ENCODE measurements around the gene TP53BP1. TPM values are rescaled to one million over a fixed set of nuclear protein-coding genes. Genes with fewer than 3 reads are reported as not detected.

The TP53BP1 gene
- total and polyA plus RNA-seq, 2 of the 13 experiments (the other 11 are each of a cell fraction or from before 2014, with no cell fraction given) = 17.1 to 17.4 TPM

- peak; percentile 57; the same call in 1 of the 2 replicates for TF ChIP-seq SMC3 (IDR thresholded peaks at IDR 0.05; ENCODE audit: low read length)
Measured at GRCh38 chr15:43514241-43515057, 21.5 kb upstream of the TP53BP1 start (continued).

DNA sequence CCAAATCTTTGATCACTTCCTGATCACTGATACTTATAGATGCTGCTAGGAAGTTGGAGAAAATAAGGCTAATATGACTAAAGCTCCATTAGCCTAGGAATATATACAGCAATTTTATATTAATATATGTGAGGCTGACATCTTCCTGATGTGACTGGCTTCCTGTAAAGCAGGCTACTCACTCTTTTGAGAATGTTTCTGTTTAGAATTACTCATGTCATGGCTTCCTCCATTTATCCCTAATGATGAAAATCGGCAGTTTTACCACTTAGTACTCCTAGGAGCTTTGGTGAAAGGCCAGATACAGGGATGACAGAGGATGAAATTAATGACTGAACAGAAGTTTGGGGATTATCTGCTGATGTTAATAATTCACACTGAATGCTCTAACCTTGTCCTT is 20.6 kb upstream of the TP53BP1 start:
- POLR2A ChIA-PET = no interaction called here
- Histone ChIP-seq H4K20me1 (ENCODE audit: insufficient read depth, low read length) (no peaks in the 10 kb centered on the region), H3K9me3 (ENCODE audit: low read length) (no peaks in the 10 kb centered on the region), H3K36me3 (replicated peaks in 1 of 2; ENCODE audit: control insufficient read depth in 1 of 2, insufficient read depth in 2 of 2, low read length in 2 of 2) (no peaks in the 10 kb centered on the region), H3K27me3 (ENCODE audit: control insufficient read depth in 1 of 2, insufficient read depth in 2 of 2, low read length in 2 of 2) (peaks cover 7 to 34% of the 10 kb centered on the region in 2 experiments), H3K4me2 (ENCODE audit: low read depth, low read length) (no peak overlapping the region), H3K4me1 (ENCODE audit: insufficient read depth, low read length) (peaks cover 43% of the 10 kb centered on the region), H3K27ac (ENCODE audit: extremely low read length, insufficient read depth, low read length) (no peak overlapping the region), H3K9ac (ENCODE audit: insufficient read depth, low read depth, low read length) (no peak overlapping the region), H2AFZ (ENCODE audit: low read length) (no peak overlapping the region), H3K79me2 (ENCODE audit: insufficient read depth, low read length) (no peaks in the 10 kb centered on the region), H3K4me3 (replicated peaks in 1 of 3; ENCODE audit: insufficient read depth in 1 of 3, low read depth in 2 of 3, low read length in 3 of 3) (no peak overlapping the region)
- WGBS (ENCODE audit: low lambda C conversion rate) = 0% methylated on average over 1 of the region's 1 CpG
- intact Hi-C loops (cut with micrococcal nuclease; ENCODE audit: unreplicated experiment) = no loop called here
- DNase-seq (ENCODE audit: low spot score) = no peak
- no peak for TF ChIP-seq HIVEP1 (CRISPR knock-in tag; IDR thresholded peaks at IDR 0.05)
- TF ChIP-seq, protein P1, sequence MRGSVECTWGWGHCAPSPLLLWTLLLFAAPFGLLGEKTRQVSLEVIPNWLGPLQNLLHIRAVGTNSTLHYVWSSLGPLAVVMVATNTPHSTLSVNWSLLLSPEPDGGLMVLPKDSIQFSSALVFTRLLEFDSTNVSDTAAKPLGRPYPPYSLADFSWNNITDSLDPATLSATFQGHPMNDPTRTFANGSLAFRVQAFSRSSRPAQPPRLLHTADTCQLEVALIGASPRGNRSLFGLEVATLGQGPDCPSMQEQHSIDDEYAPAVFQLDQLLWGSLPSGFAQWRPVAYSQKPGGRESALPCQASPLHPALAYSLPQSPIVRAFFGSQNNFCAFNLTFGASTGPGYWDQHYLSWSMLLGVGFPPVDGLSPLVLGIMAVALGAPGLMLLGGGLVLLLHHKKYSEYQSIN (CRISPR knock-in tag; IDR thresholded peaks at IDR 0.05; ENCODE audit: borderline replicate concordance) = no peak
- TF ChIP-seq RBM39 (IDR thresholded peaks at IDR 0.05; ENCODE audit: low read depth, low read length, poor library complexity, severe bottlenecking) = no peak
- TF ChIP-seq ARNT (IDR thresholded peaks at IDR 0.05) = no peak
- FAIRE-seq = no peak
- CTCF ChIA-PET (ENCODE audit: low intra/inter-chr PET ratio, low total read pairs) = interaction anchor here (1.3 kb wide), 1 partner anchor 73 kb away, joined by 3 read pairs; no protein-coding TSS in a partner anchor
- ATAC-seq = no peak
- in situ Hi-C loops (cut with HindIII; ENCODE audit: extremely low pct_ligation_motif_present, low pct_unique_long_range_greater_than_20kb) = loop anchor here (10.0 kb wide), 1 partner anchor 261 kb away; the partner anchor contains the start of gene ELL3
- no TSS peak for BruUV-seq (replicated peaks)

All from HepG2 (cell line).